Small intestine (tissue), 7 donors: ENCODE results near the gene PPIAL4G. TPM values are rescaled to one million over a fixed set of nuclear protein-coding genes. Genes with fewer than 3 reads are reported as not detected.
"Not testable (repeated sequence)": the region's sequence is repeated elsewhere in the genome, so short reads cannot be mapped to it uniquely, and the experiment has no call there.

Experiments
- DNase-seq, 2 donors: peaks; one replicate each; pipeline versions ENCODE4 v3.0.0 to v3.0.0-alpha.2; 2013
- FAIRE-seq: peaks from 2 replicates; lab custom pipeline; 2012; peaks lifted over from hg19 to GRCh38; lab: Jason Lieb, UNC
- H3K27ac ChIP-seq, 3 donors: one replicate each; pipeline ENCODE4 v1.5.1; 2013; ENCODE audit warnings: low read length in 2 of 3, mild to moderate bottlenecking in 2 of 3, control low read depth in 1 of 3, inconsistent platforms in 1 of 3, low read depth in 1 of 3, moderate library complexity in 1 of 3
- H3K27me3 ChIP-seq, 3 donors: one replicate each; pipeline ENCODE4 v1.6.1; 2013; ENCODE audit warnings: low read length in 3 of 3, inconsistent platforms in 1 of 3; ENCODE audit not compliant: control insufficient read depth in 3 of 3, insufficient read depth in 3 of 3
- H3K36me3 ChIP-seq, 3 donors: one replicate each; pipeline ENCODE4 v1.6.1; 2013; ENCODE audit warnings: low read length in 3 of 3, inconsistent platforms in 1 of 3, low read depth in 1 of 3, mild to moderate bottlenecking in 1 of 3, moderate library complexity in 1 of 3; ENCODE audit not compliant: control insufficient read depth in 3 of 3, insufficient read depth in 2 of 3
- H3K4me1 ChIP-seq, 3 donors: one replicate each; pipeline ENCODE4 v1.6.1; 2013; ENCODE audit warnings: low read length in 2 of 3, inconsistent platforms in 1 of 3, low read depth in 1 of 3, mild to moderate bottlenecking in 1 of 3, moderate library complexity in 1 of 3; ENCODE audit not compliant: control insufficient read depth in 3 of 3, insufficient read depth in 2 of 3
- H3K4me3 ChIP-seq, 3 donors: one replicate each; pipeline ENCODE4 v1.5.1; 2013; ENCODE audit warnings: low read length in 3 of 3, control low read depth in 1 of 3, inconsistent platforms in 1 of 3, low read depth in 1 of 3, mild to moderate bottlenecking in 1 of 3, moderate library complexity in 1 of 3
- H3K9me3 ChIP-seq, 2 donors: one replicate each; pipeline ENCODE4 v1.6.1; 2013; ENCODE audit warnings: low read depth in 1 of 2, low read length in 1 of 2; ENCODE audit not compliant: control insufficient read depth in 2 of 2, insufficient read depth in 1 of 2
- WGBS, 3 donors: extraction: QIAGEN DNeasy Blood & Tissue Kit; methylation state at CpG; one replicate each; pipeline ENCODE4 v1.1.7; 2013; 5-methylcytosine and 5-hydroxymethylcytosine counted together
- polyA plus RNA-seq, 4 donors: library from polyadenylated mRNA; stranded (reverse) in 3 of 4; unstranded in 1 of 4; fragments of 200-250 nt in 3 of 4; fragments of 120-200 nt in 1 of 4; gene quantifications; one replicate each; pipeline versions ENCODE4 v1.2.1 to v1.2.3, GENCODE V29; 2013
- donor health status: healthy with polysubstance abuse.
- donor health status: control.
- donor health status: control.
- donor health status: Bipolar disorder and iron deficiency.
- donor health status: healthy.

Gene PPIAL4G
- polyA plus RNA-seq, 4 donors: 0.01 to 0.04 TPM; not detected in 2

GRCh38 chr1:148439654-148440325 lies 43.3 kb downstream of the PPIAL4G start:
- not testable (repeated sequence) for H3K4me1 ChIP-seq, H3K9me3 ChIP-seq, H3K27me3 ChIP-seq, H3K36me3 ChIP-seq, FAIRE-seq, H3K27ac ChIP-seq, H3K4me3 ChIP-seq
- WGBS, 3 donors: 61 to 81% (median 79%) methylated on average over 5 of the region's 5 CpGs
- DNase-seq: peak; percentile 24 to 48

GRCh38 chr1:148435406-148435805 lies 47.7 kb downstream of the PPIAL4G start:
- Histone ChIP-seq H3K36me3 (peaks cover 0 to 5% (median 3%) of the 10 kb centered on the region in 3 donors), H3K4me3 (no peak overlapping the region), H3K9me3 (peaks cover 0 to 4% of the 10 kb centered on the region in 2 donors), H3K4me1 (peaks cover 0 to under 1% (median 0%) of the 10 kb centered on the region in 3 donors), H3K27me3 (no peaks in the 10 kb centered on the region), H3K27ac (no peak overlapping the region)
- FAIRE-seq (no peak), DNase-seq (no peak)
- 89 to 98% (median 95%) methylated on average over 4 of the region's 4 CpGs for WGBS, 3 donors

- Histone ChIP-seq H3K9me3 (peaks cover 0 to 2% of the 10 kb centered on the region in 2 donors), H3K4me1 (peaks cover 0 to 5% (median 0%) of the 10 kb centered on the region in 3 donors), H3K4me3 (no peak overlapping the region), H3K27ac (no peak overlapping the region), H3K36me3 (peaks cover 0 to 5% (median 3%) of the 10 kb centered on the region in 3 donors), H3K27me3 (no peaks in the 10 kb centered on the region)
- FAIRE-seq (no peak), DNase-seq (no peak)
- WGBS, 3 donors: 94 to 100% (median 96%) methylated on average over 28 of the region's 28 CpGs
Observed at GRCh38 chr1:148434832-148435231, 48.3 kb downstream of the PPIAL4G start.

GRCh38 chr1:148432916-148433317 lies 50.2 kb downstream of the PPIAL4G start:
- DNase-seq, H3K4me3 ChIP-seq, H3K9me3 ChIP-seq, H3K27me3 ChIP-seq, H3K36me3 ChIP-seq, H3K27ac ChIP-seq, FAIRE-seq: not testable (repeated sequence)
- 86 to 95% (median 88%) methylated on average over 1 of the region's 1 CpG for WGBS, 3 donors
- peaks cover 0 to 11% (median 0%) of the 10 kb centered on the region in 3 donors for H3K4me1 ChIP-seq

Other genes with a start within 250 kb of the PPIAL4G start
- gene NBPF14, start 112.7 kb upstream of the PPIAL4G start, polyA plus RNA-seq: 1 to 10 TPM; 2.9 to 9.0 (median 6.2) TPM